GM19035 (cell line): Measurements from ENCODE around the gene CGB8.

ENCODE experiments used
- ATAC-seq: cut with Tn5 transposase; IDR thresholded peaks from one replicate; pipeline ENCODE4 v1.9.1; 2021; ENCODE audit not compliant: unreplicated experiment

The CGB8 gene

GRCh38 chr19:49010453-49010852, 38.5 kb downstream of the CGB8 start:
- ATAC-seq, result no peak

GRCh38 chr19:49009828-49010227, 39.1 kb downstream of the CGB8 start:
- no peak for ATAC-seq

- ATAC-seq, result no peak
These were observed 42.0 kb downstream of the CGB8 start for GRCh38 chr19:49006905-49007304.

- no peak for ATAC-seq
These were observed 43.8 kb downstream of the CGB8 start for GRCh38 chr19:49004964-49005614.

GRCh38 chr19:49004133-49004532, 44.8 kb downstream of the CGB8 start:
- no peak for ATAC-seq

GRCh38 chr19:48999481-49000325, 49.2 kb downstream of the CGB8 start:
- ATAC-seq, result no peak

- no peak for ATAC-seq
These were observed 50.9 kb downstream of the CGB8 start for GRCh38 chr19:48997972-48998371.
